ENCODE measurements around the gene DMGDH.

DMGDH gene

GRCh38 chr5:79062436-79062835 is 7.0 kb downstream of the DMGDH start:
- DNase-seq (ENCODE audit: low read depth), result no peak

GRCh38 chr5:79059674-79060073 is 9.8 kb downstream of the DMGDH start:
- no peak for DNase-seq (ENCODE audit: low read depth)

- DNase-seq (ENCODE audit: low read depth), result no peak
These were observed 12.6 kb downstream of the DMGDH start for GRCh38 chr5:79056847-79057246.

- no peak for DNase-seq (ENCODE audit: low read depth)
These were observed 14.5 kb downstream of the DMGDH start for GRCh38 chr5:79055017-79055416.

- DNase-seq (ENCODE audit: low read depth), result no peak
These were observed 16.2 kb downstream of the DMGDH start for GRCh38 chr5:79053321-79053720.

GRCh38 chr5:79050498-79050897 is 19.0 kb downstream of the DMGDH start:
- DNase-seq (ENCODE audit: low read depth), result no peak

GRCh38 chr5:79048437-79048836 is 21.0 kb downstream of the DMGDH start:
- DNase-seq (ENCODE audit: low read depth), result no peak

GRCh38 chr5:79047199-79047598 is 22.3 kb downstream of the DMGDH start:
- DNase-seq (ENCODE audit: low read depth), result no peak

GRCh38 chr5:79042188-79042587 is 27.3 kb downstream of the DMGDH start:
- no peak for DNase-seq (ENCODE audit: low read depth)

- no peak for DNase-seq (ENCODE audit: low read depth)
These were observed 32.7 kb downstream of the DMGDH start for GRCh38 chr5:79036769-79037168.

- no peak for DNase-seq (ENCODE audit: low read depth)
These were observed 34.2 kb downstream of the DMGDH start for GRCh38 chr5:79035237-79035636.

- no peak for DNase-seq (ENCODE audit: low read depth)
These were observed 36.7 kb downstream of the DMGDH start for GRCh38 chr5:79032782-79033181.

GRCh38 chr5:79032031-79032695 is 37.3 kb downstream of the DMGDH start:
- no peak for DNase-seq (ENCODE audit: low read depth)

- no peak for DNase-seq (ENCODE audit: low read depth)
These were observed 38.0 kb downstream of the DMGDH start for GRCh38 chr5:79031485-79031867.

GRCh38 chr5:79030663-79031484 is 38.6 kb downstream of the DMGDH start:
- no peak for DNase-seq (ENCODE audit: low read depth)

- no peak for DNase-seq (ENCODE audit: low read depth)
These were observed 44.4 kb downstream of the DMGDH start for GRCh38 chr5:79025054-79025472.

GRCh38 chr5:79023947-79024346 is 45.5 kb downstream of the DMGDH start:
- DNase-seq (ENCODE audit: low read depth), result no peak

GRCh38 chr5:79023348-79023747 is 46.1 kb downstream of the DMGDH start:
- no peak for DNase-seq (ENCODE audit: low read depth)

GRCh38 chr5:79022771-79023170 is 46.7 kb downstream of the DMGDH start:
- DNase-seq (ENCODE audit: low read depth), result no peak

GRCh38 chr5:79021753-79022152 is 47.7 kb downstream of the DMGDH start:
- no peak for DNase-seq (ENCODE audit: low read depth)

- peak; percentile 64 for DNase-seq (ENCODE audit: low read depth)
These were observed 48.5 kb downstream of the DMGDH start for GRCh38 chr5:79020861-79021561.

- no peak for DNase-seq (ENCODE audit: low read depth)
These were observed 54.8 kb downstream of the DMGDH start for GRCh38 chr5:79014631-79015030.

GRCh38 chr5:79011869-79012268 is 57.6 kb downstream of the DMGDH start:
- DNase-seq (ENCODE audit: low read depth), result no peak
